Measurements from ENCODE around the gene HOXB6.

DNA sequence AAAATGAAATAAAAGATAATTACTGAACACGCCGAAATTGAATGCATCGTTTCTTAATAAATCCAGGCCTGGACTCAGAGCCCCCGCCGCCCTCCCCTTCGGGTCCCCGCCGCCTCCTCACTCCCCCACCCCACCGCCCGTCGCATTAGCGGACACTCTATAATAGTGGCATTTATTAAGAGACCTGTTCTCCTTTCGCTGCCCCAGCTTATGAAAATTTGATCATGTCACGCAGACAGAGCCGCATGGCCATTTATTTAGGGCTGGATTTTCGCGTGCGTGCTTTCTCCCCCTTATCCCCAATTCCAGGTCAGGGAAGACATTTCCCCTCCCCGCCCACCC lies 53.6 kb downstream of the HOXB6 start:
- TF ChIP-seq, protein P1, sequence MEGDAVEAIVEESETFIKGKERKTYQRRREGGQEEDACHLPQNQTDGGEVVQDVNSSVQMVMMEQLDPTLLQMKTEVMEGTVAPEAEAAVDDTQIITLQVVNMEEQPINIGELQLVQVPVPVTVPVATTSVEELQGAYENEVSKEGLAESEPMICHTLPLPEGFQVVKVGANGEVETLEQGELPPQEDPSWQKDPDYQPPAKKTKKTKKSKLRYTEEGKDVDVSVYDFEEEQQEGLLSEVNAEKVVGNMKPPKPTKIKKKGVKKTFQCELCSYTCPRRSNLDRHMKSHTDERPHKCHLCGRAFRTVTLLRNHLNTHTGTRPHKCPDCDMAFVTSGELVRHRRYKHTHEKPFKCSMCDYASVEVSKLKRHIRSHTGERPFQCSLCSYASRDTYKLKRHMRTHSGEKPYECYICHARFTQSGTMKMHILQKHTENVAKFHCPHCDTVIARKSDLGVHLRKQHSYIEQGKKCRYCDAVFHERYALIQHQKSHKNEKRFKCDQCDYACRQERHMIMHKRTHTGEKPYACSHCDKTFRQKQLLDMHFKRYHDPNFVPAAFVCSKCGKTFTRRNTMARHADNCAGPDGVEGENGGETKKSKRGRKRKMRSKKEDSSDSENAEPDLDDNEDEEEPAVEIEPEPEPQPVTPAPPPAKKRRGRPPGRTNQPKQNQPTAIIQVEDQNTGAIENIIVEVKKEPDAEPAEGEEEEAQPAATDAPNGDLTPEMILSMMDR (IDR thresholded peaks at IDR 0.05): no peak
- TF ChIP-seq POLR2A (IDR thresholded peaks at IDR 0.05): no peak

All from ovary (tissue), 3 donors.